ENCODE data around the gene DNAJB11.

- TF ChIP-seq BHLHE40 (IDR thresholded peaks at IDR 0.05; ENCODE audit: low read depth, low read length) = no peak
- no peak for TF ChIP-seq CTCF (conservative IDR thresholded peaks at IDR 0.05; ENCODE audit: low read depth, low read length)
- TF ChIP-seq POLR2A (IDR thresholded peaks at IDR 0.05; ENCODE audit: low read depth, low read length) = no peak
These were observed 55.1 kb downstream of the DNAJB11 start for GRCh38 chr3:186625600-186626042.

All from IMR-90 (cell line).